HEK293T (cell line): Measurements from ENCODE around the gene UBE4A.

Experiments used
- HDGF ChIP-seq: fragments of 450-650 bp; IDR thresholded peaks from 2 replicates; pipeline ENCODE4 v1.6.1; 2017; ENCODE audit warnings: antibody characterized with exemption, borderline replicate concordance
- NFRKB ChIP-seq: fragments of 450-650 bp; IDR thresholded peaks from 2 replicates; pipeline ENCODE4 v1.6.1; 2016; ENCODE audit warnings: mild to moderate bottlenecking, moderate library complexity
- TF ChIP-seq, protein P1 (sequence below): fragments of 450-650 bp; IDR thresholded peaks from 2 replicates; pipeline ENCODE4 v1.6.1; 2016

DNA sequence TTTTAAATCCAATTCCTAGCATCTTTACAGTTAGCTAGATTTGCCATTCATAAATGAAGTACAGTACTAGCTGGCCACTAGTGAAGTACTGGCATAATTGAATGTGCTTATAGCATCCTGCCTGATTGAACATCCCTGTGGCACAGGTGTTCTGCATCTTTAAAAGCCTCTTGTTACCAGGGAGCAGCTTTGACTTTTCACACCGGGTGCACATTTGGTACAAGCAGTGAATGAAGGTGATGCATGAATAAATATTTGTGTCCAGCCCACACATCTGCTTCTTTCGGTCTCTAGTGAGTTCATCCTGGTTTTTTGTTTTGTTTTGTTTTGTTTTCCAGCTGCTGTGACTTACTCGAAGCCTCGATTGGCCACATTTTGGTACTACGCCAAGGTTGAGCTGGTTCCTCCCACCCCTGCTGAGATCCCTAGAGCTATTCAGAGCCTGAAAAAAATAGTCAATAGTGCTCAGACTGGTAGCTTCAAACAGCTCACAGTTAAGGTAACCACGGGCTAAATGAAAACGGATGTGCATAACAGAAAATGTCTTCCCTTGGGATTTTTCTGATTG is 47.3 kb downstream of the UBE4A start:
- TF ChIP-seq, protein P1, sequence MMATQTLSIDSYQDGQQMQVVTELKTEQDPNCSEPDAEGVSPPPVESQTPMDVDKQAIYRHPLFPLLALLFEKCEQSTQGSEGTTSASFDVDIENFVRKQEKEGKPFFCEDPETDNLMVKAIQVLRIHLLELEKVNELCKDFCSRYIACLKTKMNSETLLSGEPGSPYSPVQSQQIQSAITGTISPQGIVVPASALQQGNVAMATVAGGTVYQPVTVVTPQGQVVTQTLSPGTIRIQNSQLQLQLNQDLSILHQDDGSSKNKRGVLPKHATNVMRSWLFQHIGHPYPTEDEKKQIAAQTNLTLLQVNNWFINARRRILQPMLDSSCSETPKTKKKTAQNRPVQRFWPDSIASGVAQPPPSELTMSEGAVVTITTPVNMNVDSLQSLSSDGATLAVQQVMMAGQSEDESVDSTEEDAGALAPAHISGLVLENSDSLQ, result no peak
- TF ChIP-seq HDGF (no peak), NFRKB (no peak)
